Stimulated activated CD8-positive, alpha-beta memory T cell treated with anti-CD3 and anti-CD28 coated beads, Interleukin-12 subunit alpha, Interleukin-12 subunit beta, amount 100 ng/mL, for 24 hours (primary cell): ENCODE data around the gene KAT6B.

Experiments used
- DNase-seq: peaks from one replicate; pipeline ENCODE4 v3.0.0-alpha.2; 2020; ENCODE audit errors: extremely low read depth

KAT6B gene

DNA sequence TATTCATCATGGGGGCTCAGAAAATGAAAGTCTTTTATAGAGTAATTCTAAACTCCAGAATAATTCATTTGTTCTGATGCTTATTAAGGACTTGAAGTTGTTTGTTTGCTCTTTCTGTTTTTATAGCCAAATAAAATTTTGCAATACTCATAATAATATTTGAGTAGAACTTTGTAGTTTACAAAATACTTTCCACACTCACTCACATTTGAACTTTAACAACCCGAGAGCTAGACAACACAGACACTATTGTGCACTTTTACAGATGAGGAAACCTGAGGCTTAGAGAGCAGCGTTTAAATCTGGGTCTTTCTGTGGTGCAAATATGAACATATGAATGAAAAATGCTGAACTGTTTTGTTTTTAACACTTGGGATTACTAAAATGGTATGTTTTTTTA lies 126.8 kb downstream of the KAT6B start:
- DNase-seq = no peak

DNA sequence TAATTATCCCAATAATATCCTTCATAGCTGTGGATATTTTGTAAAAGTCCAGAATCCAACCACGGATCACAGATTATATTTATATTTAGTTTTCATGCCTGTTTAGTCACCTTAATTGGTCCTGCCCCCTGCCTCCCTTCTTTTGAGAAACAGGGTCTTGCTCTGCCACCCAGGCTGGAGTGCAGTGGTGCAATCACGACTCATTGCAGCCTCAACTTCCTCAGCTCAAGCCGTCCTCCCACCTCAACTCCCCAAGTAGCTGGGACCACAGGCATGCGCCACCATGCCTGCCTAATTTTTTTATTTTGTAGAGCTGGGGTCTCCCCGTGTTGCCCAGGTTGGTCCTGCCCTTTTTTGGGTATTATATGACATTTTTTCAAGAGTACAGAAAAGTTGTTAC lies 129.4 kb downstream of the KAT6B start:
- DNase-seq = no peak

DNA sequence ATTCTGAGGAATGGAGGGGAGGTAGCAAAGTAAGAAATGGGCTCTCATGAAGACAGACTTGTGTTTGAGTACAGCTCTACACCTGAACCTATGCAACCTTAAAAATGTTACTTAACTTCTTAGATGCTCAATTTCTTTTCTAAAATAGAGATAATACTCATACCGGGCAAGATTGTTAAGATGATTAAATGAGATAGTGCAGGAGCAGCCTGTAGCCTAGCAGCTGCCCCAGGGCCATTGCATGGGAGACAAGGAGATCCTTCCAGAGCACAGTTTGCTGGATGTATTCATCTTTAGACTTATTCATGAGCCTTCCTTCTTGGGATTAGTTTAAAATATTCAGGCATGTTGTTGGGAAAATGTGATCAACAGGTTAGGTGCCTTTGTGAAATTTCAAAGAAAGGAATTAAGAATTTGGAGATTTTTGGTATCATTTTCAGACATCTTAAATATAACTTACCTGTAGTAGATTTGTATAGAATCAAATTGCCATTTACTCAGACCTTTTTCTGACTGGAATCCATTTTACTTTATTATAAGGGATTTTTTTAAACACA lies 130.2 kb downstream of the KAT6B start:
- no peak for DNase-seq

GRCh38 chr10:74957285-74957961 lies 131.0 kb downstream of the KAT6B start:
- no peak for DNase-seq

GRCh38 chr10:74958316-74958715 lies 131.9 kb downstream of the KAT6B start:
- DNase-seq = no peak

- no peak for DNase-seq
These were observed 134.3 kb downstream of the KAT6B start for GRCh38 chr10:74960670-74961069.

- no peak for DNase-seq
These were observed 136.1 kb downstream of the KAT6B start for GRCh38 chr10:74962517-74962916.

- no peak for DNase-seq
These were observed 137.1 kb downstream of the KAT6B start for GRCh38 chr10:74963549-74963948.

GRCh38 chr10:74967911-74968666 lies 141.7 kb downstream of the KAT6B start:
- no peak for DNase-seq

DNA sequence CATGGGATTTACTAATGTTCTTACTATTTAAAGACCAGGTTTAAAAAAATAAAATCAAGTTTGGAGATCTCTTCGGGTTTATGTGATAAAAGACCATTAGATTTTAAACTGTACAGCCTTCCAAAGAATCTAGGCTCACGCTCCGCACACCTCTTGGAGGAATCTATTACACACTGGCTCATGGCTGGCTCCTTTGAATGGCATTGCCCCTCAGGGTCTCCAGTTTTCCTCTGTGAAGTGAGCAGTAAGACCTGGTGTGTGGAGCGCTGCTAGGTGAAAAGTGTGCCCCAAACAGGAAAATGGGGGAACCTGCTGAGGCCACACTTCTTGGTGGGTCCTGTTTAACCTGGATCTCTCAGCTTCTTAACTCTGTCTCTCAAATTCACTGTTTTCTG lies 142.3 kb downstream of the KAT6B start:
- no peak for DNase-seq

GRCh38 chr10:74969093-74969492 lies 142.7 kb downstream of the KAT6B start:
- no peak for DNase-seq

DNA sequence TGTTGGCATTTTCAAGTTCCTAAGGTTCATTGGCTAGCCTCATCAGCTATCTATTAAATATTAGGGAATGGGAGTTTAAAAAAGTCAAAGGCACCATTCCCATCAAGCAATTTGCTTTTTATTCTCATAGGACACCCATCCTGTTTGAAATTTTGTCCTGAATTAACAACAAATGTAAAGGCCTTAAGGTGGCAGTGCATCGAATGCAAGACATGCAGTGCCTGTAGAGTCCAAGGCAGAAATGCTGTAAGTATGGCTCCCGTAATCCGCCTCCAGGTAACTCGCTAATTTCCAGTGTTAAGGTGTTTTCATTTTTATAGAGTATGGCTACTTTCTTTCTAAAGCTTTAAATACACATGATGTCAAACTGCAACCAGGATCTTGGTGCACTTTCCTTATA lies 143.1 kb downstream of the KAT6B start:
- DNase-seq = no peak

- no peak for DNase-seq
These were observed 147.5 kb downstream of the KAT6B start for GRCh38 chr10:74973741-74974392.

DNA sequence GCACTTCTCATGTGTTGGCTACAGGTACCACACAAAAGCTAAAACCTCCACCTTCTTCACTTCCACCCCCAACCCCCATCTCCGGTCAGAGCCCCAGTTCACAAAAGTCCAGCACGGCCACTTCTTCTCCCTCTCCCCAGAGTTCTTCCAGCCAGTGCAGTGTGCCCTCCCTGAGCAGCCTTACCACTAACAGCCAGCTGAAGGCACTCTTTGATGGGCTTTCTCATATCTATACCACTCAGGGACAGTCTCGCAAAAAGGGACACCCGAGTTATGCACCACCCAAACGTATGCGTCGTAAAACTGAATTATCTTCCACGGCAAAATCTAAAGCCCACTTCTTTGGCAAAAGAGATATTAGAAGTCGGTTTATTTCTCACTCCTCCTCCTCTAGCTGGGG lies 149.4 kb downstream of the KAT6B start:
- DNase-seq = no peak

- no peak for DNase-seq
These were observed 150.2 kb downstream of the KAT6B start for GRCh38 chr10:74976565-74976964.

GRCh38 chr10:74977072-74977471 lies 150.7 kb downstream of the KAT6B start:
- no peak for DNase-seq

DNA sequence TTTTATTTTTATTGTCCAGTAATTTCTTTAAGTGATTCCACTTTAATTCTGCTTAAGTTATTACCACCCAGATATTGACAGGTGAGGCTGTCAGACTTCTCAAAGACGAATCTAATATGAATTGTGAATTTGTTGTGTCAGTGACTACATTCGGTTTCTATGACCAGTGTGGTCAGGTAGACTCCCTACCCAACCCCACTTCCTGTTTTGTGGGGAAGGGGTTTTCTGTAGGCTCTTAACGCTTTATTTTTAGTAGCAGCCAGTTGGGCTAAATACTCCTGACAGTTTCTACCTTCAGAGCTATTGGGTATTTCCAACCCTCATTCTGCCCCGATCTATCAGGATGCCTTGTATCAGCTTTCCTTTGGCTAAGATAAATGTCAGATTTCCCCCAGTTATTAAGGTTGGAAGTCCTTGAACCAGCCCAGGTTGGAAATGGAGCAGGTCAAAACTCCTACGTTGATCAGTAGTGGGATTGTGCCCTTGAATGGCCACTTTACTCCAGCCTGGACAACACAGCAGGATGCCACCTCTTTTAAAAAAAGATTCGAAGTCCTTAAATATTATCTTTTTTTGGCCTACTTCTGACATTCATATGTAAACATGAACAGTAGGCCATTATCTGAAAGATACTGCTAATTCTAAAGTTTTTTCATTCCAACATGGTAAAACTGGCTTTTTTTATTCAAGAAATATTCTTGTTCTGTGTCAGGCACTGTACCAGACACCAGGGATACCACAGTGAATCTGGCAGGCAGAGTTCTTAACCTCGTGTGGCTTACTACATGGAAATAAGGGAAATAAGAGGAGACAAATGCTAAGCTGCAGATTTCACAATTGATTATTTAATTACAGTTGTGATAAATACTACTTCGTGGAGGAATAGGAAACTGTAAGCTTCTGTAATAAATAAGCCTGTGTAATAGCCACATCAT lies 151.8 kb downstream of the KAT6B start:
- DNase-seq = peak; percentile 7

DNA sequence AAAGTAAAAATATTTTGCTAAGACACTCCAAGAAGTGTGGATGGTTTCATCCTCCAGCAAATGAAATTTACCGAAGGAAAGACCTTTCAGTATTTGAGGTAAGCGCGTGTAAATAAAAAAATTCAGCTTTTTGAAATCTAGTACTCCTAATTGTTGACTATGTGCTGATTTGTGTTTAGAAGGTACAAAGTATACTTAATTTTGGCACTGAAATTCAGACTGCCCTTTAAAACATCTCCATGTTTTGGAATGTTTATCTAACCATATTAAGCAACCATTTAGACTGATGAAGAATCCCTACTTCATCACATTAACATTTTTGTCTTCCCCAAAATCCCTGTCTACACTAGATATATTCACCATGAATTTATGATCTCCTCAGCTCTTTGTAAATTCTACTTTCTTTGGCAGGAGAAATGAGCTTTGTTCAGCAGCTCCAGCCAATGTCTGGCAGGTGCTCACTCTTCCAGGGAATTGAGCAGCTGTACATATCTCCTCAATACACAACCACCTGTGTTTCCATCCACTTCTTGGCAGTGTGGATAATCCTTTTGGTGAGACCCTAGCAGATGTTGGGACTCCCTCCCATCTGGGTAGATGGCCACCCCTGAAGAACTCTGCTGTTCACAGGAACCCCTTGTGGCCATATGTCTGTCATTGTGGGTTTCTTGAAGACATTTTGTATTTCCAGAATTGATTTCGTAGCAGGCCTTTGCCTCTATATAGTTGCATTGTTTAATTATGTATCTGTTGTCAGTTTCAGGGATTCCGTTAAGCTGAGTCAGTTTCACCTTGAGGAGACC lies 155.6 kb downstream of the KAT6B start:
- no peak for DNase-seq

DNA sequence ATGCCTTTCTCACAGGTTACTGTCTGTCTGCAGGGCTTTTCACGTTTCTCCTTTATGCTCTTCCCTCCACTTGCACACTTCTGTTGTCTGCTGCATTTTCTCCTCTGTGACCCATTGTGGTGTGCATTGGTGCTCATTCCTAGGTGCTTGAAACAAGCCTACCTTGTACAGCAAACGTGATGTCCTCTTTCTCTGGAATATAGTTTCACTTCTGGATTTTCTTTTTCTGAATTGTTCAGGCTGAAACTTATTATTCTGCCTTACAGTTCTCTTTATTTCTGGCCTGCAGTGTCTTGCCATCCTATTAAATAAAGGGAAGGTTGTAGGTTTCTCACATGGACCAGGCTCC lies 156.2 kb downstream of the KAT6B start:
- no peak for DNase-seq

GRCh38 chr10:74983383-74983782 lies 157.0 kb downstream of the KAT6B start:
- no peak for DNase-seq
